CD4-positive, alpha-beta T cell treated with Interferon gamma for 1 hour (primary cell): ENCODE results near the gene CSF2RB.

Experiments used
- DNase-seq: peaks from one replicate; pipeline ENCODE4 v3.0.0-alpha.2; 2020

CSF2RB gene

DNA sequence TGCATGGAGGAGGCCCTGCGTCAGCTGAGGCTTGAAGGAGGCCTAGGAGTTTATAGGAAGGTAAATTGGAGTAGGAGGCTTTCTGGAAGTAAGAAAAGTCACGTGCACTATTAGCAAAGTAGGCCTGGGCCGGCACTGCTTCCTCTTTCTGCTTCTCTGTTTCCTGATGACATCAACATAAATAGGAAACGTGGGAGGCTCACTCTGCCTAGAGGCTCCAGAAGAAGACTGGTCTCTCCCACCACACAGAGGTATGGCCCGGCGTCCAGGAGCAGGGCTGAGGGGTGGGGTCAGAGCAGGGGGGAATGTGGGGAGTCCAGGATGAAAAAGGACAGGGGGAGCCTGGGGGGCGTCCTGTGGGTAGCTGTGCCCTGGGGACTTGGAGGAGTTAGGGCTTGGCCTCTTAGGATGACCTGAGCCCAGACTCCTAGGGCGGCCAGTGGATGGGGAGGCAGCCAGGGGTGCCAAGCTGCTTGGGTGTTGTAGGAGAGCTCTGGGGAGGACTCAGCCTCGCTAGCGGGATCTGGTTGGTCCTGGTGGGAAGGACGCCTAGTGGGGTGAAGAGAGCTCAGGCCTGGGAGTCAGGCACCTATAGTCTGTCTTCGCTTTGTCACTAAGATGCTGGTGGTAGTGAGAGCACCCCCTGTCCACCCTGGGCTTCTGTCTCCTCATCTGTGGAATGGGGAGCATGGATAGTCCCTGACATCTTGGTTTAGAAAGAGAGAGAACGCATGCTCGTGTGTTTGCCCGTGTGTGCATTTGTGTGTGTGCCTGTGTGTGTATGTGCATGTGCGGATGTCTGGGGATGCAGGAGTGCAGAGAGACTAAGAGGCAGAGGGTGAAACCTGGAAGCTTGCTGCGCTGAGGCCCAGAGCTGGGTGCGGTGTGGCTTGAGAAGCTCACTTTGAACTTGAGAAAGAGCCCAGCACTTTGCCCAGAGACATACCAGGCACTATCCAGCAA is at the start of gene CSF2RB:
Gene CSF2RB, plus strand, starts transcription at position 202 of the 963 bp plus-strand sequence. CDS start 8,580 bp downstream, outside the sequence.
- peak; percentile 62 for DNase-seq

DNA sequence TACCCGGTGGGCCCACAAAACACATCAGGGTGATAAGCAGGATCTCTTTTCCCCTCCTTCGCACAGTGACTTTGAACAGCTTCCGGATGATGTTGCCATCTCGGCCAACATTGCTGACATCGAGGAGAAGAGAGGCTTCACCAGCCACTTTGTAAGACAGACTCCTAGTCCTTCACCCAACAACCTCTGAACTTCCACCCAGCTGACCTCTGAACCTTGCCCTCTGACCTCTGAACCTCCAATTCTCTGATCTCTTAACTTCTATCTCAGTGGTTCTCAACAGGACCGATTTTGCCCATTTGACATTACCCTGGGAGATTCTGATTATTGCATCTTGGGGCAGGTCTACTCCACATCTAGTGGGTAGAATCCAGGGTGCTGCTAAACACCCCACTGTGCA is 49.4 kb upstream of the CSF2RB start:
- no peak for DNase-seq

DNA sequence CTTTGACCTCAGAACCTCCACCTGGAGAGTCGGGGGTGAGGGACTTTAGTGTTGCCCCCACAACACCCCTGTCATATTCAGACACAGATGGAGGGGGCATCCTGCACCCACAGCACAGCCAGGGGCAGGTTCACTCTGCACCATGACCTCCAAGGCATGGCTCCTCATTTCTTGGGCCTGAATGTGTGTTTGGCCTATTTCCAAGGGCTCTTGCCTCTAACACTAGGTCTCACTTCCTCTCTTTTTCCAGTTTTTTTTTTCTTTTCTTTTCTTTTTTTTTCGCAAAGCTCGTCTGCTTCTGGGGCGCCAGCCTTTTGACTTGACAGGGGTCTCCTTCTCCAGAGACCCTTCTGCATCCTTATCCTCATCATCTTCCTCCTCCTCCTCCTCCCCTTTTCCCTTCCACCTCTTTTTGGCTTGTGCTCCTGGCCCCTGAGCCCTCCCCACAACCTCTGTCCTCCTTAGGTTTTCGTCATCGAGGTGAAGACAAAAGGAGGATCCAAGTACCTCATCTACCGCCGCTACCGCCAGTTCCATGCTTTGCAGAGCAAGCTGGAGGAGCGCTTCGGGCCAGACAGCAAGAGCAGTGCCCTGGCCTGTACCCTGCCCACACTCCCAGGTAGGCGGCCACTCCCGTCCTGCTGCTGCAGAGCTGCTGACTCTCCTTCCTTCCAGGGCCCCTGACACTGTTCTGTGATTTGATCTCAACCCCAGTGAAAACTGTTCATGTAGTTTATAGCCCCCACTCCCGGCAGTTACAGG is 48.8 kb upstream of the CSF2RB start:
- no peak for DNase-seq

DNA sequence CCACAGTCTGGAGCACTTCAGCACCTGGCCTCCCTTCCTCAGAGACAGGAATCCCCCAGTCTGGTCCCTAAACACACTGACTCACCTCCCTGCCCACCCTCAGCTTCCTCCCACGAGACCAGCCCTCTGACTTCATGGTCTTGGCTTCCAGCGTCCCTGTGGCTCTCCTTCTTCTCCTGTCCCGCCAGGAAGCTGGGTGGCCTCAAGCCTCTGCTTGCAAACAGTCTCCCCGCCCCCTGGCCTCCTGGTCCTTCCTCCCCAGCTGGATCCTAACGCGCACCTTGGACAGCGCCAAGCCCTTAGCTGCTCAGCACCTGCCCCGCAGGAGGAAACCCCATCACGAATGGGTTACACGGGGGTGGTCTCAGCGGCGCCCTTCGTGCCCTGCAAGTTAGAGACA is 48.1 kb upstream of the CSF2RB start:
- no peak for DNase-seq

DNA sequence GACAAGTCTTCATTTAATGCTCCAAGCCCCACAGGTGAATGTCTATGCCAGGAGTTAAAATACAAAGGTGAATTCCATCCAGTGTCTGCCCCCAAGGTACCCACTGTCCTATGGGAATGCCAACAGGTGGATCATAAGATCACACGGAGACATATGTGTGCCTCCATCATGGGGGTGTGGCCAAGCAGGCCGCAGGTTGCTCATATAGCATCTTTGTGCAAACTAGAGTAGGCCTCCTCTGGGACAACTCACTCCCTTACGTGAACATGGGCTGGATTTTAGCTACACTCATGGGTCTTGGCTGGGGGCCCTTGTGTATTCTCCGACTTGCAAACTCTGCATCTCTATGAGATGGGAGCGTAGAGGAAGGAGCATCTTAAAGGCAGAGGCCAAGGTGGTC is 45.7 kb upstream of the CSF2RB start:
- no peak for DNase-seq

DNA sequence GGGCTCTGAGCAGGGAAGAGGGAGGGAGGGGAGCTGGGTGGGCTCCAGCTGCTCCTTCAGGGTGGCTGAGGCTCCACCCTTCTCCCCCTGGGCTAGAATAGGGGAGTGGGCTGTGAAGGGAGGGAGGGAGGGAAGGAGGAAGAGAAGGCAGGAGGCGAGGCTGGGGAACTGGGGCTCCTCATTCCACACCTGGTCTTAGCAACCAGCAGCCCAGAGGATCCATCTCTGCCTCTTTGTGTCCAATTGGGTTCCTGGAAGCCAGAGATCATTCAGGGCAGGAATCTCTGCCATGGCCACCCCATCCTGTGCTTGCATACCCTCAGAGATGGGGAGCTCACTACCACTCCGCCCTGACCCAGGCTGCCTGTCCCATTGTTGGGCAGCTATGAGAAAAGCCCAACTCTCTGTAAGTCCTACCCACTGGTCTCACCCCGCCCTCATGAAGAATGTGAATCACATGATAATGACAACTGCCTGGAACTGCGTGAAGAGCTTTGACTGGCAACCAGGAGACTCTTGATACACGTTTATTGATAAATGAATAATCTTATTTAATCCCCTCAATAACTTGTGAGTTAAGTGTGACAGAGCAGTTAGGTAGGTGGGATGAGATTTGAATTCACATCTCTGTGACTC is 44.8 kb upstream of the CSF2RB start:
- DNase-seq = no peak

DNA sequence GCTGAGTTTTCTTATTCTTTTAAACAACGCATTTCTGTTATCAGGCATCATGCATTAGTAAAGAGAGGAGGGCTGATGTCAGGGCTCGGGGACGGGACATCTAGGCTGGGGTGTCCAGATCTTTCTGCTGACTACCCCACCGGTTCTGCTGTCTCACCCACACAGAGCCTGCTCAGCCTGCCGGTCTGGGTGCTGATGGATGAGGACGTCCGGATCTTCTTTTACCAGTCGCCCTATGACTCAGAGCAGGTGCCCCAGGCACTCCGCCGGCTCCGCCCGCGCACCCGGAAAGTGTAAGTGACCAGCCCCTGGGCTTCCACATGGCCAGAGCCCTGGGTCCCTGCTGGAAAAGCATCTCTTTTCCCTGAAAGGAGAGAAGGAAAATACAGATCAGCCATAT is 43.2 kb upstream of the CSF2RB start:
- no peak for DNase-seq

DNA sequence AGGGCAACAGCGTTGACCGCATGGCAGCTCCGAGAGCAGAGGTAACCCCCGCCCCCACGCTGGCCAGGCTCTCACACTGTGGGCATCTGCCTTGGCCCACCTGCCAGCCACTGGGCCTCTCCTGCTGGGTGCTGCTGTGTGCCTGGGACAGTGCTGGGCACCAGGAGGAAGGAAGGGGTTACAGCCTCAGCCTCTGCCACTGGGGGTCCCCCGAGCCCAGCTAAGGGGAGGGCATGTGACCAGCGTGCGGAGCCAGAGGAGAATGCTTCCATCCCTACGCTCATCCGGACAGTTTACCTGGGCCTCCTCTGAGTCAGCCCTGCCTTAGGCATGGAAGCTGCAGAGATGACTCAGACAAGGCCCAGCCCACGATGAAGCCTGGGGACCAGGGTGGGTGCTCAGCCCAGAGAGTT is 41.8 kb upstream of the CSF2RB start:
- DNase-seq = no peak

DNA sequence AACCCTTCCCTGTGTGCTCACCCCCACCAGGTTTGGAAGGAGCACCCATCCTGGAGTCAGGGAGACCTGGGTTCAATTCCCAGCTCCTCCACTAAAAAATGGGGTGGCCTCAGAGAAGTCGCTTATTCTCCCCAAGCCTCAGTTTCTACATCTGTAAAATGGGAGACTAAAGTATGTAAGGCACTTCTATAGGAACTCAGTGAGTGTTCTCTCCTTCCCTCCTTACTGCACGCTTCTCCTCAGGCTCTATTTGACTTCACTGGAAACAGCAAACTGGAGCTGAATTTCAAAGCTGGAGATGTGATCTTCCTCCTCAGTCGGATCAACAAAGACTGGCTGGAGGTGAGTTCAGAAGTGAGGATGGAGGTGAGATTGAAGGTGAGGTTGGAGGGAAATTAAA is 41.3 kb upstream of the CSF2RB start:
- DNase-seq = no peak

DNA sequence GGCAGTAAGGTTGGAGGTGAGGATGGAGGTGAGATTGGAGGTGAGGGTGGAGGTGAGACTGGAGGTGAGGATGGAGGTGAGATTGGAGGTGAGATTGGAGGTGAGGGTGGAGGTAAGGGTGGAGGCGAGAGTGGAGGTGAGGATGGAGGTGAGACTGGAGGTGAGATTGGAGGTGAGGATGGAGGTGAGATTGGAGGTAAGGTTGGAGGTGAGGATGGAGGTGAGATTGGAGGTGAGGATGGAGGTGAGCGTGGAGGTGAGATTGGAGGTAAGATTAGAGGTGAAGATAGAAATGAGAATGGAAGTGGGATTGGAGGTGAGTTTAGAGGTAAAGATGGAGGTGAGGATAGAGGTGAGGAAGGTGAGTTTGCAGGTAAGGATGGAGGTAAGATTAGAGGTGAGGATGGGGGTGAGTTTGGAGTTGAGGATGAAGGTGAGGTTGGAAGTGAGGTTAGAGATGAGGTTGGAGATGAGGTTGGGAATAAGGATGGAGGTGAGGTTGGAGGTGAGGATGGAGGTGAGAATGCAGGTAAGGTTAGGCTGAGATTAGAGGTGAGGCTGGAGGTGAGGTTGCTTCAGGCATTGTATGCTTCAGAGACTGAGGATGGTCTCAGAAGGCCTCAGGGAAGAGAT is 40.4 kb upstream of the CSF2RB start:
- no peak for DNase-seq

DNA sequence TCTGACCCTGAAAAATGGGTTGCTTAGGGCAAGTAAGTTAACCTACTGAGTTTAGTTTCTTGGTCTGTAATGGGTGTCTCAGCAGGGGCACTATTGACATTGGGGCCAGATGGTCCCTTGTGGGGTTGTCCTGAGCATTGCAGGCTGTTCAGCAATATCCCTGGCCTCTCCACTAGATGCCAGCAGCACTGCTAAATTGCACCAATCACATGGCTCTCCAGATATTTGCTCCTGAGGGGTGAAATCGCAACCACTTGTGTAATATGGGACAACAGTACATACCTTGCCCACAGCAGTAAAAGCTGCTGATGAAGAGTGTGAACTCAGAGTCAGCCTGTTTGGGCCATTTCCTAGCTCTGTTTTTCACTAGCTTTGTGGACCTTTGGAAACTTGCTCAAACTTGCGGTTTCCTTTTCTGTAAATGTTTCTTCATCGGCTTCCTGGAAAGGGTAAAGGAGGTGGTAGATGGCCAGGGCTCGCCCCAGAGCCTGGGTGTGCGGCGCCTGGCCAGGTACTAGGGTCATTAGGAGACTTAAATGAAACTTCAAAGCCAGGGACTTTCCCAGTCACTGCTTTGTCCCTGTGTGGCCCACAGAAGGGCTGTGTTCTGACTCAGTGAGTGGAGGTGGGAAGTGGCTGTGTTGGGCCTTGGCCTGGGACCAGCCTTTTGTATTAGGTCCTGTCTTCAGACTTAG is 39.7 kb upstream of the CSF2RB start:
- DNase-seq = peak; percentile 68

DNA sequence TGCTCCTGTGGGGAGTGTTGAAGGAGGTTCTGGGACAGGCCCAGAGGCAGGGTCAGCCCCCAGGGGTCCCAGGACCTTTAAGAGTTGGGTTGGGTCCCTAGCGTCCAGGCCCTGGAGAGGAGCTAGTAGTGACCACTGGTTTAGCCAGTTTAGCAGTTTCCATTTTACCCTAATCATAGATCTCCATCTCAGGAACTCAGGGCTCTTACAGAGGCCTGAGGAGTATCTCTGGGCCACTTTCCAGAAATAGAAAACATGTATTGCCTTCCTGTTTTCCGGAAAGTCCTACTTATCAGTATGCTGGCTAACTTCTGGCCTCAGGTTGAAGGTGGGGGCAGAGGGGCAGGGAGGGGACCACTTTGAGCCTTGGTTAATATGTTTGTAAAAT is 39.1 kb upstream of the CSF2RB start:
- no peak for DNase-seq

DNA sequence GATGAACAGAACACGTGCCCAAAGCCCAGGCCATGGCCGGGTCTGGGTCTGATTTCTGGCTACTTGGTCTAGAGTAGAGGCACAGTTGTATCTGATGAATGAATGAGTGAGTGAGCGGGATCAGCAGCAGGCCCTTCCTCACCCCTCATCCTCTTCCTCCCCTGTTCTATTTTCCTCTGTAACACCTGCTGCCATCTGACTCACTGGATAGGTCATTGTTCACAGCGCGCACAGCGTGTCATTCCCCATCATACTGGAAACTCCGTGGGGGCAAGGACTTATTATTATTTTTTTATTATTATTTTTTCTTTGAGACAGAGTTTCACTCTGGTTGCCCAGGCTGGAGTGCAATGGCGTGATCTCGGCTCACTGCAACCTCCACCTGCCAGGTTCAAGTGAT is 38.7 kb upstream of the CSF2RB start:
- DNase-seq = no peak

DNA sequence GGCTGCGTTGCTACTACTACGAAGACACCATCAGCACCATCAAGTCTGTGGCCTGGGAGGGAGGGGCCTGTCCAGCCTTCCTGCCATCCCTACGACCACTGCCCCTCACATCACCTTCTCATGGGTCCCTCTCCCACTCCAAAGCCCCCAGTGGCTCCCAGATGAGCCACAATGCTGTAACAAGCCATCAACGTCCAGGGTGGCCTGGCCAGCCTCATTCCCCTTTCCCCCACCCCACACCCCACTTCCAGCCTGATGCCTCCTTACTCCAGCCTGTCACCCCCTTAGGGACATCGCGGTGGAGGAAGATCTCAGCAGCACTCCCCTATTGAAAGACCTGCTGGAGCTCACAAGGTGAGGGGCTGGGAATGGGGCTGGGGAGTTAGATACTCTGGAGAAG is 37.7 kb upstream of the CSF2RB start:
- DNase-seq = no peak

DNA sequence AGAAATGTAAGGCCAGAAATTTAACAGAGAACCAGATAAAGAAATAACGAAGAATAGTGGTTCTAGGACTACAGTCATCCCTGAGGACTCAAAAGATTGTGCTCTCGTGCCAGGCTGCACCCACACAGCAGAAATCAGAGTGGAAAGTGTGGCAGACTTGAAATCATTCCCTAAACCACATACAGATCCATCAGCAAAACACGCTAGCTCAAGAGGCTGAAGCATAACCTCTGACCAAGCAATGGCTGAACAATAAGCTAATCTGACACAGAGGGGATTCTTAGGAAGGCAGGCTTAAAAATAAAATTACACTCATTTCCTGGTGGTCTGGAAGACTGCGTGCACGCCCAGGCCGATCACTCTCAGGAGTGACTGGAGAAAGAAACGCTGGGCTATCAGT is 33.7 kb upstream of the CSF2RB start:
- no peak for DNase-seq

DNA sequence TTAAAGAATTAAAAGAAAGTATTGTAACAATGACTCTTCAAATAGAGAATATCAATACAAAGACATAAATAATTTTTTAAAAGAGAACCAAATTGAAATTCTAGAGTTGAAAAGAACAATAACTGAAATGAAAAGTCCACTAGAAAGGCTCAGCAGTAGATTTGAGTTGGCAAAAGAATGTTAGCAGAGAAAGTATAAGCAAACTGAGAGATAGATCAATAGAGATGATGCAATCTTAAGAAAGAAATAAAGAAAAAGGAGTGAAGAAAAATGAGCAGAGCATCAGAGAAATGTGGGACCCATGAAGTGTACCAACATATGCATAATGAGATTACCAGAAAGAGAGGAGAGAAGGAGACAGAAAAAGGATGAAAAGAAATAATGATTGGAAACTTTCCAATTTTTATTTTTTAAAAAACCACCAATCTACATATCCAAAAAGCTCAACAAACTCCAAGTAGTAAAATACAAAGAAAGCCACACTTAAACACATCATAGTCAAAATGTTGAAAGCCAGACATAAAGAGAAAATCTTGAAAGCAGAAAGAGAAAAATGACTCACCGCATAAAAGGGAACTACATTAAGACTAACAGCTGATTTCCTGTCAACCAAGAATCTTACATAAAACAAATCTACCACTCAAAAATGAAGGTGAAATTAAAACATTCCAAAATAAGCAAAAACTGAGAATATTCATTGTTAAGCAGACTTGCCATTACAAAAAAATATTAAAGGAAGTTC is 31.8 kb upstream of the CSF2RB start:
- no peak for DNase-seq

DNA sequence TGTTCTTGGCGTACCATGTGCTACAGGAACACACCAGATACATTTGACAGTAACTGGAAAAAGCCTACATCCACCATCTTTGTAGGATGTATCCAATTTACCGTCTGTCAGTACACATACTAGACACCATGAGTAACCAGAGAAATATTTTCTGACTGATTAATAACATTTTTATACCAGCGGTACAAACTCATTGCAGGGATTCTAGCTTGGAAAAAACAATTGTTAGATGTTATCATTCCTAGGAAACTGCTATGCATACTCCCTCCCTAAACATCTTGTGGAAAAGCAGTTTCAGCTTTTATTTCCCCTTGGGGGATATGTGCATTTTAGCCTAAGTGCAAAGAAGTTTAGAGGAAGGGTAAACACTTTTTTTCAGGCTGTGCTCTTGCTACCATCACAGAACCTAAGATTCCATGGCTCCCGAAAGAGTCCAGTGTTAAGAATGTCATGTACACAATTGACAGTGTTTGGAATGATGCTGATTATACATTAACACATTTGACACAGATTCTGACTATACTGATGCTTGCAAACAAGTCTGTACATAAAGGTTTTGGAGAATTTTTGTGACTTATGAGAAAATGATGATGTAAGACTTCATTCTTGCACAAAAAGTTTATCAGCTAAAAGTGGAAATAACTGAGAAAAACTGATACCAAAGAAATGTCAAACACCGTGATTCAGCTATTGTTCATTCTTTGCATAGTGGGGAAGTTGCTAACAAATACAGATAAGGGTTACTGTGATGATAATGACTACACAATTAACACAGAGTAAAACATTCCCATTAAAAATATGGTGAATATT is 28.9 kb upstream of the CSF2RB start:
- DNase-seq = no peak

DNA sequence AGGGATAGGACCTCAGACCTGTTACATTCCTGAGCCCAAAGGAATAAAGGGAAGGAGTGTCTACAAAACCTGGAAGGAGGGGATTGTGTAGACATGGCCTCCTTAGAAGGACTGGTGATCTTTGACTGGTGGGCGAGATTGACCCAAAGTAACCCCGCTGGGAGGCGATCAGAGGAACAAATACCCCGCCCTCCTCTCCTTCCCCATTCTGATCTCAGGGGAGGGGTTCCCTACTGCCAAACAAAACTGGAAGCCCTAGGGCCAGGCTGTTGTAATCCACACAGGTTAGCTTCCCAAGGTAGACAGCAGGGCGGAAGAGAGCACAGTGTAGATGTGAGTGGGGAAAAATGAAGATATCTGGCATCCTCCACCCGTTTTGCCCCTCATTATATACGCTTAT is 28.0 kb upstream of the CSF2RB start:
- peak; percentile 37 for DNase-seq

DNA sequence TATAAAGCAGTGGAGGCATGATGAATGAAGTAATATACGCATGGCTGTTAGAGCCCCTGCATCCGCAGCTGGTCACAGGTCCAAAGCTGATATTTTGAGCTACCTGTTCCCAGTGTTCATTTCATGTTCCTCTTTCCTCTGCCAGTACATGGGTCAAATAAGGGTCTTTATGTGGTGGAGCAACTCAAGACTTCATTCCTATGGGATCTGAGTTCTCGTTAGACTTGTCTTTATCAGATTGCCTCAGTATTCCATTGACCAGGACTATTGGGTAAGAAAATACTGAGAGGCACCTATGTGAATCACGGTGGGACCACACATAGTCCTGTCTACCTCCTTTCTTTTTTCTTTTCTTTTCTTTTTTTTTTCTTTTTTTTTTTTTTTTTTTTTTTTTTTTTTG is 27.4 kb upstream of the CSF2RB start:
- no peak for DNase-seq

DNA sequence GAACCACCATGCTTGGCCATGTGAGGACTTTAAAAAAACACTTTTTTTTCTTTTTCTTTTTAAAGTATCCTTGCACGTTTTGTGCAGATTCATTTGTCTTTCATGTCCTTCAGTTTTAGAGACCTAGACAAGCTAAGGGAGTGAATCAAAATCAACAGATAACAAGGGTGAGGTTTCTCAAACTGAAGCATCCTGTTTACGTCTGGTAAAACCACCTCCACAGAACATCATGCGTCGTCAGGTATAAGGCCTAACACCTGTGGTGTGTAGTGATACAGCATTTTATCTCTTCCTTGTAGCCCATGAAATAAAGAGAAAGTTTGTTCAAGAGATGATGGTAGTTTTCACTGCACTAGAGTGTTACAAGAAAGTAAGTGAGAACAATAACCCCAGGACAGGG is 26.3 kb upstream of the CSF2RB start:
- DNase-seq = no peak

DNA sequence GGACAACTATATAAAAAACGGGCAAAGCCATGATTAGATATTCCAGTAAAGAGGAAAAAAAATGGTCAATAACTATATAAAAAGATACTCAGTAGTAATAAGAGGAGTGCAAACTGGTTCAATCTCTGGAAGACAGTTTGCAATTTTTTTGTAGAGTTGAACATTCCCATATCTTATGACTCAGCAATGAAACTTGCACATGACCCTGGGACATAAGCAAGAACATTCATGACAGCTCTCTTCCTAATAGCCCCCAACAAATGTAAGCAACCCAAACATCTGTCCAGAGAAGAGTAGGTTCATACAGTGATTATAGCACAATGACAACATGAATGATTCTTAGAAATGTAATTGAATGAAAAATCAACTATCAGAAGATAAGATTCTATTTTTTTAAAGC is 21.8 kb upstream of the CSF2RB start:
- no peak for DNase-seq
